Measurements from ENCODE around the gene TFCP2. TPM values are rescaled to one million over a fixed set of nuclear protein-coding genes. Genes with fewer than 3 reads are reported as not detected.
"Not testable (repeated sequence)": the region's sequence is repeated elsewhere in the genome, so short reads cannot be mapped to it uniquely, and the experiment has no call there.

TFCP2 gene
- total RNA-seq, 1 experiment from 2014 or later, result 33.9 TPM

GRCh38 chr12:51219857-51220256 lies 46.9 kb upstream of the TFCP2 start:
- H3K27ac ChIP-seq (ENCODE audit: low read length); H3K9me3 ChIP-seq (ENCODE audit: control insufficient read depth, insufficient read depth, low read depth, low read length); H3K27me3 ChIP-seq (ENCODE audit: control insufficient read depth, insufficient read depth, low read length); H3K36me3 ChIP-seq (ENCODE audit: control insufficient read depth, insufficient read depth, low read length); in situ Hi-C loops (cut with HindIII; ENCODE audit: low pct_unique_long_range_greater_than_20kb, low sequenced_read_pairs); POLR2A ChIA-PET; CTCF ChIA-PET; H3K4me3 ChIP-seq (ENCODE audit: low read depth in 2 of 2, low read length in 2 of 2); DNase-seq (ENCODE audit: low read depth, low spot score); BruUV-seq (replicated peaks); ATAC-seq: not testable (repeated sequence)
- intact Hi-C loops (cut with micrococcal nuclease; ENCODE audit: unreplicated experiment), result loop anchor here (5.0 kb wide), 1 partner anchor 138 kb away; the partner anchor contains the start of gene CSRNP2
- peaks cover 14% of the 10 kb centered on the region for H3K4me1 ChIP-seq (ENCODE audit: control insufficient read depth, insufficient read depth, low read length)

GRCh38 chr12:51219322-51219721 lies 46.4 kb upstream of the TFCP2 start:
- Histone ChIP-seq H3K4me3 (ENCODE audit: low read depth in 2 of 2, low read length in 2 of 2) (no peak overlapping the region), H3K27ac (ENCODE audit: low read length) (peak overlapping the region; percentile 85; the same call in 1 of the 2 replicates), H3K4me1 (ENCODE audit: control insufficient read depth, insufficient read depth, low read length) (peaks cover 14% of the 10 kb centered on the region), H3K36me3 (ENCODE audit: control insufficient read depth, insufficient read depth, low read length) (no peaks in the 10 kb centered on the region), H3K27me3 (ENCODE audit: control insufficient read depth, insufficient read depth, low read length) (no peaks in the 10 kb centered on the region), H3K9me3 (ENCODE audit: control insufficient read depth, insufficient read depth, low read depth, low read length) (no peaks in the 10 kb centered on the region)
- ChIA-PET CTCF (no interaction called here), POLR2A (interaction anchor here (0.6 kb wide), 1 partner anchor 19 kb away, joined by 8 read pairs; no protein-coding TSS in a partner anchor)
- ATAC-seq (no peak), DNase-seq (ENCODE audit: low read depth, low spot score) (no peak)
- in situ Hi-C loops (cut with HindIII; ENCODE audit: low pct_unique_long_range_greater_than_20kb, low sequenced_read_pairs), result no loop called here
- intact Hi-C loops (cut with micrococcal nuclease; ENCODE audit: unreplicated experiment), result loop anchor here (5.0 kb wide), 1 partner anchor 137 kb away; the partner anchor contains the start of gene CSRNP2
- no TSS peak for BruUV-seq (replicated peaks)
- no peak for TF ChIP-seq TCF7L2 (IDR thresholded peaks at IDR 0.05; ENCODE audit: low read depth, low read length)
- no peak for TF ChIP-seq REST (IDR thresholded peaks at IDR 0.05; ENCODE audit: insufficient read depth in 1 of 2, low read depth in 2 of 2, low read length in 1 of 2)
- TF ChIP-seq SIN3A (IDR thresholded peaks at IDR 0.05; ENCODE audit: borderline replicate concordance, insufficient read depth, low read depth, low read length), result no peak
- no peak for TF ChIP-seq CTCF (IDR thresholded peaks at IDR 0.05)
- TF ChIP-seq POLR2AphosphoS5 (IDR thresholded peaks at IDR 0.05; ENCODE audit: low read depth, low read length), result no peak

GRCh38 chr12:51218607-51219161 lies 45.7 kb upstream of the TFCP2 start:
- in situ Hi-C loops (cut with HindIII; ENCODE audit: low pct_unique_long_range_greater_than_20kb, low sequenced_read_pairs), result no loop called here
- BruUV-seq (replicated peaks), result TSS peak; percentile 87
- H3K27me3 ChIP-seq (ENCODE audit: control insufficient read depth, insufficient read depth, low read length), result no peaks in the 10 kb centered on the region
- intact Hi-C loops (cut with micrococcal nuclease; ENCODE audit: unreplicated experiment), result loop anchor here (5.0 kb wide), 1 partner anchor 136 kb away; the partner anchor contains the start of gene CSRNP2
- H3K36me3 ChIP-seq (ENCODE audit: control insufficient read depth, insufficient read depth, low read length), result no peaks in the 10 kb centered on the region
- ATAC-seq (peak; percentile 41), DNase-seq (ENCODE audit: low read depth, low spot score) (no peak)
- no peaks in the 10 kb centered on the region for H3K9me3 ChIP-seq (ENCODE audit: control insufficient read depth, insufficient read depth, low read depth, low read length)
- POLR2A ChIA-PET, result interaction anchor here (1.1 to 1.3 kb wide), 2 partner anchors 14 to 162 kb away, joined by 3 to 6 read pairs; no protein-coding TSS in a partner anchor
- CTCF ChIA-PET, result interaction anchor here (0.6 to 1.5 kb wide), 4 partner anchors 12 to 58 kb away, joined by 7 to 12 read pairs (median 9); no protein-coding TSS in a partner anchor
- H3K4me3 ChIP-seq (ENCODE audit: low read depth in 2 of 2, low read length in 2 of 2), result peak overlapping the region; percentile 52 to 85
- H3K27ac ChIP-seq (ENCODE audit: low read length), result peak overlapping the region; percentile 85
- H3K4me1 ChIP-seq (ENCODE audit: control insufficient read depth, insufficient read depth, low read length), result peaks cover 14% of the 10 kb centered on the region
- TF ChIP-seq SIN3A (IDR thresholded peaks at IDR 0.05; ENCODE audit: borderline replicate concordance, insufficient read depth, low read depth, low read length) (no peak), TCF7L2 (IDR thresholded peaks at IDR 0.05; ENCODE audit: low read depth, low read length) (no peak), POLR2AphosphoS5 (IDR thresholded peaks at IDR 0.05; ENCODE audit: low read depth, low read length) (no peak), CTCF (IDR thresholded peaks at IDR 0.05) (no peak), REST (IDR thresholded peaks at IDR 0.05; ENCODE audit: insufficient read depth in 1 of 2, low read depth in 2 of 2, low read length in 1 of 2) (no peak)

All from Panc1 (cell line).